ENCODE results near the gene SEC14L5. TPM values are rescaled to one million over a fixed set of nuclear protein-coding genes. Genes with fewer than 3 reads are reported as not detected.
"Not testable (repeated sequence)": the region's sequence is repeated elsewhere in the genome, so short reads cannot be mapped to it uniquely, and the experiment has no call there.

Gene SEC14L5
- total RNA-seq, 1 donor from 2014 or later = not detected

DNA sequence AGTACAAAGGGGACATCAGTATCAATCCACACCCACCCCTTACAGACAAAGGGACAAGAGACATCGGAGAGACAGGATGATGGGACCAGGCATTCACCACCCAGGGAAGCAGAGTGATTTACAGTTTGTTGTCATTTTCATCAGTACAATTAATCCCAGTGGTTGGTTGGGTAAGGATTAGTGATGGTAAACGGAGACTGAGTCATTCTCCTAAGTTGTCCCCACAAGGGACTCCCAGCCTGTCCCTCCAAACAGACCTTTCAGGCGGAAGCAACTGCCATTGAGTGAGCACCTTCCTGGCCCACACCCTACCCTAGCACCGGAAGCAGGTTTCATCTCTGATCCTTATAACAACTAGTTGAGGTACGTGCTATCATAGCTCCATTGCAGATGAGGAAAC, 32.3 kb upstream of the SEC14L5 start:
- TF ChIP-seq, protein P1, sequence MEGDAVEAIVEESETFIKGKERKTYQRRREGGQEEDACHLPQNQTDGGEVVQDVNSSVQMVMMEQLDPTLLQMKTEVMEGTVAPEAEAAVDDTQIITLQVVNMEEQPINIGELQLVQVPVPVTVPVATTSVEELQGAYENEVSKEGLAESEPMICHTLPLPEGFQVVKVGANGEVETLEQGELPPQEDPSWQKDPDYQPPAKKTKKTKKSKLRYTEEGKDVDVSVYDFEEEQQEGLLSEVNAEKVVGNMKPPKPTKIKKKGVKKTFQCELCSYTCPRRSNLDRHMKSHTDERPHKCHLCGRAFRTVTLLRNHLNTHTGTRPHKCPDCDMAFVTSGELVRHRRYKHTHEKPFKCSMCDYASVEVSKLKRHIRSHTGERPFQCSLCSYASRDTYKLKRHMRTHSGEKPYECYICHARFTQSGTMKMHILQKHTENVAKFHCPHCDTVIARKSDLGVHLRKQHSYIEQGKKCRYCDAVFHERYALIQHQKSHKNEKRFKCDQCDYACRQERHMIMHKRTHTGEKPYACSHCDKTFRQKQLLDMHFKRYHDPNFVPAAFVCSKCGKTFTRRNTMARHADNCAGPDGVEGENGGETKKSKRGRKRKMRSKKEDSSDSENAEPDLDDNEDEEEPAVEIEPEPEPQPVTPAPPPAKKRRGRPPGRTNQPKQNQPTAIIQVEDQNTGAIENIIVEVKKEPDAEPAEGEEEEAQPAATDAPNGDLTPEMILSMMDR (IDR thresholded peaks at IDR 0.05; ENCODE audit: insufficient read depth, low read length, poor library complexity, severe bottlenecking) = no peak
- Histone ChIP-seq H3K4me3 (ENCODE audit: low read depth, low read length) (no peak overlapping the region), H3K36me3 (ENCODE audit: control insufficient read depth, insufficient read depth, low read length) (no peaks in the 10 kb centered on the region), H3K27me3 (ENCODE audit: control insufficient read depth, insufficient read depth, low read length) (no peaks in the 10 kb centered on the region)
- no peak for DNase-seq (ENCODE audit: low read depth)

DNA sequence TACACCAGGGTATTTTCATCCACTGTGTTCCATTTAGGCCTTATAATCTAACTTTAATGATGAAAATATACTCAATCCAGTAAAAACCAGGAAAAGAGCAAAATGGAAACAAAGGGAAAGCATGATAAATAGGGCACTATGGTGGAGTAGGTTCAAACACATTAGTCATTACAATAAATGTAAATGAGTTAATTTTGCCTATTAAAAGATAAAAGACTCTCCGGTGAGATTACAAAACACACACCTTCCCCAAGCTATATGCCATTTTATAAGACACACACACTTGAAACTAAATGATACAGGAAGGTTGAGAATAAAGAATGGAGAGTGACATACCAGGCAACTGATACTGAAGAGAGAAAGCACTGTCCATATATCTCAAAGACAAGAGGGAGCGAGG, 31.2 kb upstream of the SEC14L5 start:
- Histone ChIP-seq H3K27me3 (ENCODE audit: control insufficient read depth, insufficient read depth, low read length) (no peaks in the 10 kb centered on the region), H3K4me3 (ENCODE audit: low read depth, low read length) (no peak overlapping the region), H3K36me3 (ENCODE audit: control insufficient read depth, insufficient read depth, low read length) (no peaks in the 10 kb centered on the region)
- DNase-seq (ENCODE audit: low read depth) = no peak
- TF ChIP-seq, protein P1 (IDR thresholded peaks at IDR 0.05; ENCODE audit: insufficient read depth, low read length, poor library complexity, severe bottlenecking) = no peak

DNA sequence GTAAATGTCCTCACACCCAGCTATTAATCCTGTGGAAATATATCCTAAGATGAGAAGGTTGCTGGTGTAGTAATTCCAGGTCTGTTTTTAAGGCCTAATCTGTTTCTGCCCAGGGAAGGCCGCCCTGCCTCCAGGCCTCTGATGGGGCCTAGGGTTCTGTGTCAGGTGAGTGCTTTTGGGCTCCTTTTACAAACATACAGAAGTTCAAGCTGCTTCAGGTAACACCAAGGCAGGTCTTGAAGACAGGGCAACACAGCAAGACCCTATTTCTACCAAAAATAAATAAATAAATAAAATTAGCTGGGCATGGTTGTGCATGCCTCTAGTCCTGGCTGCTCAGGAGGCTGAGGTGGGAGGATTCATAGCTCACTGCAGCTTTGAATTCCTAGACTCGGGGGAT, 30.5 kb upstream of the SEC14L5 start:
- TF ChIP-seq, protein P1 (IDR thresholded peaks at IDR 0.05; ENCODE audit: insufficient read depth, low read length, poor library complexity, severe bottlenecking) = no peak
- Histone ChIP-seq H3K4me3 (ENCODE audit: low read depth, low read length) (no peak overlapping the region), H3K36me3 (ENCODE audit: control insufficient read depth, insufficient read depth, low read length) (no peaks in the 10 kb centered on the region), H3K27me3 (ENCODE audit: control insufficient read depth, insufficient read depth, low read length) (no peaks in the 10 kb centered on the region)
- DNase-seq (ENCODE audit: low read depth) = no peak

DNA sequence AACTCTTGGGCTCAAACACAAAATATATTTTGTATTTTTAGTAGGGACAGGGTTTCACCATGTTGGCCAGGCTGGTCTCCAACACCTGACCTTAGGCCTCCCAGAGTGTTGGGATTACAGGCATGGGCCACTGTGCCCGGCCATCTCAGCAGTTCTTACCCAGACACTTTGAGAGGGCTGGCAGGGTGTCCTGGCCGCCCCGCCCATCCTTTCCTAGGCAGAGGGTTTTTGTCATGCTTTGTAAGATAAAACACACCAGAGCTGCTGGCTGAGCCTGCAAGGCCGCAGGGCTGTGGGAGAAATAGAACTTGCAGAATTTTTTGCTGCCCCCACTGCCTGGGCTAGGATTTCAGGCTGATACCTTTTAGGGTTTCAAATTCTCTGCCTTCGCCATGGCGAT, 29.9 kb upstream of the SEC14L5 start:
- TF ChIP-seq, protein P1 (IDR thresholded peaks at IDR 0.05; ENCODE audit: insufficient read depth, low read length, poor library complexity, severe bottlenecking) = no peak
- no peak for DNase-seq (ENCODE audit: low read depth)
- Histone ChIP-seq H3K27me3 (ENCODE audit: control insufficient read depth, insufficient read depth, low read length) (no peaks in the 10 kb centered on the region), H3K36me3 (ENCODE audit: control insufficient read depth, insufficient read depth, low read length) (no peaks in the 10 kb centered on the region), H3K4me3 (ENCODE audit: low read depth, low read length) (no peak overlapping the region)

DNA sequence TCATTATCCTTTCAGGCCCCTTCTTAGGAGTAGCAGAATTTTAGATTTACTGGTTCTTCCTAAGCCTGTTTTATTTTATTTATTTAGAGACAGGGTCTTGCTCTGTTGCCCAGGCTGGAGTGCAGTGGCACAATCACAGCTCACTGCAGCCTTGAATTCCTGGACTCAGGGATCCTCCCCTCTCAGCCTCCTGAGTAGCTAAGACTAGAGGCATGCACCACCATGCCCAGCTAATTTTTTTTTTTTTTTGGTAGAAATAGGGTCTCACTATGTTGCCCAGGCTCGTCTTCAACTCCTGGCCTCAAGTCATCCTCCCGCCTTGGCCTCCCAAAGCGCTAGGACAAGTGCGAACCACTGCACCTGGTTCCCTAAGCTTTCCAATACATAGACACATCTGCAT, 28.5 kb upstream of the SEC14L5 start:
- not testable (repeated sequence) for H3K27me3 ChIP-seq (ENCODE audit: control insufficient read depth, insufficient read depth, low read length); H3K4me3 ChIP-seq (ENCODE audit: low read depth, low read length)

DNA sequence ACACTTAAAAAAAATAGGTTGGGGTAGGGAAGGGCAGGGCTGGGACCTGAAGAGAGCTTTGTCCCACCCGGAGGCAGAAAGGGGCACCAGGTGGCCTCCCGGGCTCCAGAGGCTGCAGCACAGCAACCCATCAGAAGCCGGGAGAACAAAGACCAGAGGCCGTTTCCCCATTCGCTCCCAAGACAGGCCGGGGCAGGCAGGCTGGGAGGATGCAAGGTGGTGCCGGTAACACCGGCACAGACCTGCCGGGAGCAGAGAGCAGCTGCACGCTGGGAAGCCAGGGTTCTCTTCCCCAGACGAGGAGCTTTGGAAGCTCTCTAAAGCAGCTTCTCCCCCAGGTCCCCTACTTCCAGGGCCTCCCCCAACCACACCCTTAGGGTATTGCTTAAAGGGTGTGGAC, 26.7 kb upstream of the SEC14L5 start:
- Histone ChIP-seq H3K4me3 (ENCODE audit: low read depth, low read length) (no peak overlapping the region), H3K36me3 (ENCODE audit: control insufficient read depth, insufficient read depth, low read length) (no peaks in the 10 kb centered on the region), H3K27me3 (ENCODE audit: control insufficient read depth, insufficient read depth, low read length) (no peaks in the 10 kb centered on the region)
- DNase-seq (ENCODE audit: low read depth) = no peak
- TF ChIP-seq, protein P1 (IDR thresholded peaks at IDR 0.05; ENCODE audit: insufficient read depth, low read length, poor library complexity, severe bottlenecking) = no peak

More for the DNA sequence above, 28.5 kb upstream of the SEC14L5 start:
- DNase-seq (ENCODE audit: low read depth); H3K36me3 ChIP-seq (ENCODE audit: control insufficient read depth, insufficient read depth, low read length): not testable (repeated sequence)
